VCaP (cell line): ENCODE measurements around the gene SSRP1.

Experiments used
- H3K27ac ChIP-seq: fragments of 450-650 bp; 2 replicates; pipeline ENCODE4 v1.5.1; 2017
- CTCF ChIP-seq: fragments of 450-650 bp; conservative IDR thresholded peaks from 2 replicates; pipeline ENCODE4 v1.5.1; 2017; ENCODE audit warnings: mild to moderate bottlenecking, moderate library complexity

Gene SSRP1

DNA sequence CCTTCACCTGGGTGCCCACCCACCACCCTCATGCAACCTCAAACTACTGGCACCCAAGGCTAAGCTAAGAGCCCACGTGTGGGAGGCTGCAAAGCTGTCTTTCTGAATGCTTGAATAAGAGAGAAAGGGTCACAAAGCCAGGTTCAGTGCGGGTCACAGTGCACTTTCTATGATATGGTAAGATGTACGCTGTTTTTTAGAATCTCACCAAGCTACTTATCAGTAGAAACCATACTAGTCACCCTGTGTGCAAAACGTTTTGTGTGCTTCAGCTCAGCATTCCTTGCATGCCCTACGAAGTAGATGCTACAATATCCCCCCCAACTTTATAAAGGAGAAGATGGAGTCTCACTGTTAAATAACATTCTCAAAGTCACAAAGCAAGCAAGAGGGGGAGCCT is 17.3 kb upstream of the SSRP1 start:
- no peak for TF ChIP-seq CTCF

DNA sequence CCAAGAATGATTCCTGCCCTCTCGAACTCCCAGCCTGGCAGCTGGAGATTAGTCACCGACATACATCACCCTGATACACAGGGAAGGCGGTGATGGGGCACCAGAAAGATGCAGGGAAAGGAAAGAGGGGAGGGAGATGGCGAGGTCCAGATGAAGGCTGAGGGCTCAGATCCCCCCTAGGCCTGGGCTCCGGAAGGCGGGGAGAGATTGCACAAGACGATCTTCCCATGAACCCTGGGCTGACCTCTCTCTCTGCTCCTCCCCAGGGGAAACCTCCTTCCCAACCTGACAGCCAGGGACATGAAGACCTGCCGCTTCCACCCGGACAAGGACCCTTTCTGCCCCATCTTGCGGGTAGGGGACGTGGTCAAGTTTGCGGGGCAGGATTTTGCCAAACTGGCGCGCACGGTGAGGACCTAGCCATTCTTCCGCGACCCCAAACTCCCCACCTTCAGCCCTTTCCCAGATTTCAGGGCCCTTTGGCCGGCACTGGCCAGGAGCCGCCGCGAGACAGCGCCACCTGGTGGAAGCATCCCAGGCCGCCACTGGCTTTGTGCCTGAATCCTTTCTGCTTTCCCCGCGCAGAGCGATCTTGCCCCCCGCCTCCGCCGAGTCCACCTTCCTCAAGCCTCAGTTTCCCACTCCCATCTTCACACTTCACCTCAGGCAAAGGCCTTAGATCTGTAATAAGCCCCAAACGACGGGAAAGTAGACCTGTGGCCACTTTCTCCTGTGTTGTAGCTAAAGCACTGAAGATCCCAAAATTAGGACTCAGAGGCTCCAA is 14.0 kb upstream of the SSRP1 start:
- peak; percentile 93 for TF ChIP-seq CTCF
- H3K27ac ChIP-seq, result no peak overlapping the region

More for the DNA sequence above, 17.3 kb upstream of the SSRP1 start:
- H3K27ac ChIP-seq, result no peak overlapping the region

DNA sequence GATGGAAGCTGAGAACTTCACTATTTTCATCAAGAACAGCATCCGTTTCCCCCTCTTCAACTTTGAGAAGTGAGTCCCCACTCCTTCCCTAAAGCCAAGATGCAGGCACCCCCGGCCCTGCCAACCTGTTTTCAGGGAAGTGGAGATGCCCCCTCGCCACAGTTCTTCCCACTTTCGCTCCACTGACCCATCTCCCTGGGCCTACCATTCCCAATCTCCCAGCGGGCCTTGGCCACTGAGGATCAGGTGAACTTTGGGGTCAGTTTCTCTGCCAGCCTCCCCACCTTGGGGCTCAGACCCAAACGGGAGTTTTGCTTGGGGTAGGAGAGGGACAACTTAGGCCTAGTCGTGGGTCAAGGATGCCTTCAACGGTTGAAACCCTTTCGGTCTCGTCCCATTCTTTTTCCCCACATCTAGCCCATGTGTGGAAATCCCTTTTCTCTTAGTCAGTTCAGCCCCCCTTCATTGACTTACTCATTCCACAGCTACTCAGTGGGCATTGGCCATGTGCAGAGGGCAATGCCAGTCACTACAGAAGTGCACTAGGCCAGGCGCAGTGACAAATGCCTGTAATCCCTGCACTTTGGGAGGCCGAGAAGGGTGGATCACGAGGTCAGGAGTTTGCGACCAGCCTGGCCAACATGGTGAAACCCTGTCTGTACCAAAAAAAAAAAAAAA is 13.1 kb upstream of the SSRP1 start:
- no peak overlapping the region for H3K27ac ChIP-seq
- TF ChIP-seq CTCF, result no peak

DNA sequence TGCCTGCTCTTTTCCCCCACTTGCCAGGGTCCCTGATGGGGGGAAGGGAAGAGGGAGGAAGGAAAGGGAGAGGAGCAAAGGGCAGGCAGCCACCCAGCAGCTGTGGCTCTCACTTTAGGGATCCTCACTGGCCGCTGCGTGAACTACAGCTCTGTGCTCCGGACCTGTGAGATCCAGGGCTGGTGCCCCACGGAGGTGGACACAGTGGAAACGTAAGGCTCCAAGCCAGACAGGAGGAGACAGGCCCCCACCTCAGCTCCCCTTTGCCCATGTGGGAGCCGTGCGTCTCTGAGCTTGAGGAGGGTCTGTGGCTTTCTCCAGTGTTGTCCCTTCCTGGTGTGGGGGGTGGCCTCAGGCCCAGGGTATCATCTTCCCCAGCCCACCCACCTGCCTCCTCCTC is 12.4 kb upstream of the SSRP1 start:
- TF ChIP-seq CTCF, result no peak
- H3K27ac ChIP-seq, result no peak overlapping the region

GRCh38 chr11:57347336-57347735 is 11.6 kb upstream of the SSRP1 start:
- TF ChIP-seq CTCF, result no peak
- H3K27ac ChIP-seq, result no peak overlapping the region

GRCh38 chr11:57345555-57346211 is 10.0 kb upstream of the SSRP1 start:
- peak overlapping the region; percentile 47; the same call in 1 of the 2 replicates for H3K27ac ChIP-seq

More at GRCh38 chr11:57345555-57346211, 10.0 kb upstream of the SSRP1 start:
- TF ChIP-seq CTCF, result peak; percentile 83
